ENCODE measurements around the gene E2F4.

The E2F4 gene

GRCh38 chr16:67174706-67175231, 17.2 kb upstream of the E2F4 start:
- Histone ChIP-seq H3K9ac (no peak overlapping the region), H3K4me2 (ENCODE audit: low read length) (peak overlapping the region; percentile 83), H3K27ac (peak overlapping the region; percentile 88), H3K9me3 (ENCODE audit: control insufficient read depth, low read length) (no peaks in the 10 kb centered on the region), H3K27me3 (ENCODE audit: control insufficient read depth, insufficient read depth, low read length) (no peaks in the 10 kb centered on the region), H3K79me2 (no peaks in the 10 kb centered on the region), H3K4me3 (ENCODE audit: low read depth, low read length) (peak overlapping the region; percentile 60), H2AFZ (peak overlapping the region; percentile 72), H3K36me3 (ENCODE audit: control insufficient read depth, insufficient read depth, low read length) (no peaks in the 10 kb centered on the region), H3K4me1 (peaks cover 22% of the 10 kb centered on the region)
- TF ChIP-seq CTCF (IDR thresholded peaks at IDR 0.05): no peak

- Histone ChIP-seq H3K4me1 (peaks cover 16% of the 10 kb centered on the region), H3K27ac (no peak overlapping the region), H3K9me3 (ENCODE audit: control insufficient read depth, low read length) (no peaks in the 10 kb centered on the region), H2AFZ (no peak overlapping the region), H3K4me3 (ENCODE audit: low read depth, low read length) (no peak overlapping the region), H3K27me3 (ENCODE audit: control insufficient read depth, insufficient read depth, low read length) (no peaks in the 10 kb centered on the region), H3K4me2 (ENCODE audit: low read length) (no peak overlapping the region), H3K79me2 (no peaks in the 10 kb centered on the region), H3K9ac (no peak overlapping the region), H3K36me3 (ENCODE audit: control insufficient read depth, insufficient read depth, low read length) (no peaks in the 10 kb centered on the region)
- no peak for TF ChIP-seq CTCF (IDR thresholded peaks at IDR 0.05)
Measured at GRCh38 chr16:67176662-67177061, 15.3 kb upstream of the E2F4 start.

GRCh38 chr16:67177743-67178699, 13.9 kb upstream of the E2F4 start:
- peak; percentile 12 for TF ChIP-seq CTCF (IDR thresholded peaks at IDR 0.05)
- H3K79me2 ChIP-seq: no peaks in the 10 kb centered on the region
- no peaks in the 10 kb centered on the region for H3K9me3 ChIP-seq (ENCODE audit: control insufficient read depth, low read length)
- no peak overlapping the region for H3K9ac ChIP-seq
- peak overlapping the region; percentile 40 for H3K27ac ChIP-seq
- H3K27me3 ChIP-seq (ENCODE audit: control insufficient read depth, insufficient read depth, low read length): no peaks in the 10 kb centered on the region
- peak overlapping the region; percentile 93 for H3K4me2 ChIP-seq (ENCODE audit: low read length)
- H3K4me3 ChIP-seq (ENCODE audit: low read depth, low read length): peak overlapping the region; percentile 47
- H2AFZ ChIP-seq: peak overlapping the region; percentile 86
- peaks cover 15% of the 10 kb centered on the region for H3K4me1 ChIP-seq
- H3K36me3 ChIP-seq (ENCODE audit: control insufficient read depth, insufficient read depth, low read length): no peaks in the 10 kb centered on the region

- Histone ChIP-seq H3K4me3 (ENCODE audit: low read depth, low read length) (no peak overlapping the region), H3K79me2 (no peaks in the 10 kb centered on the region), H3K9me3 (ENCODE audit: control insufficient read depth, low read length) (no peaks in the 10 kb centered on the region), H2AFZ (no peak overlapping the region), H3K36me3 (ENCODE audit: control insufficient read depth, insufficient read depth, low read length) (no peaks in the 10 kb centered on the region), H3K27me3 (ENCODE audit: control insufficient read depth, insufficient read depth, low read length) (no peaks in the 10 kb centered on the region), H3K4me1 (peaks cover 12% of the 10 kb centered on the region), H3K4me2 (ENCODE audit: low read length) (no peak overlapping the region), H3K27ac (no peak overlapping the region), H3K9ac (no peak overlapping the region)
- no peak for TF ChIP-seq CTCF (IDR thresholded peaks at IDR 0.05)
Measured at GRCh38 chr16:67179421-67180080, 12.4 kb upstream of the E2F4 start.
